Renal cortex interstitium (tissue), 11 donors: ENCODE data around the gene FLVCR1. TPM values are rescaled to one million over a fixed set of nuclear protein-coding genes. Genes with fewer than 3 reads are reported as not detected.
"Not testable (repeated sequence)": the region's sequence is repeated elsewhere in the genome, so short reads cannot be mapped to it uniquely, and the experiment has no call there.

Experiments
- DNase-seq, 11 donors: peaks; one replicate each; pipeline ENCODE4 v3.0.0-alpha.2; 2013; ENCODE audit warnings: low read depth in 9 of 11, low spot score in 4 of 11; ENCODE audit errors: extremely low read depth in 1 of 11
- polyA plus RNA-seq, 3 donors: library from polyadenylated mRNA; unstranded; fragments of 120-200 nt; gene quantifications; one replicate each; pipeline ENCODE4 v1.2.1, GENCODE V29; 2013; ENCODE audit not compliant: insufficient read length in 3 of 3

The FLVCR1 gene
- polyA plus RNA-seq, 3 donors: 19.7 to 32.2 (median 31.7) TPM

GRCh38 chr1:212908071-212908470, 50.0 kb downstream of the FLVCR1 start:
- not testable (repeated sequence) for DNase-seq

- DNase-seq: no peak
Measured at GRCh38 chr1:212908971-212909370, 50.9 kb downstream of the FLVCR1 start.

GRCh38 chr1:212909652-212910063, 51.6 kb downstream of the FLVCR1 start:
- no peak for DNase-seq

GRCh38 chr1:212910213-212910612, 52.1 kb downstream of the FLVCR1 start:
- DNase-seq: not testable (repeated sequence)

- DNase-seq: not testable (repeated sequence)
Measured at GRCh38 chr1:212913638-212914037, 55.6 kb downstream of the FLVCR1 start.

- not testable (repeated sequence) for DNase-seq
Measured at GRCh38 chr1:212914110-212914509, 56.0 kb downstream of the FLVCR1 start.

- no peak for DNase-seq
Measured at GRCh38 chr1:212914789-212915188, 56.7 kb downstream of the FLVCR1 start.

GRCh38 chr1:212915245-212916091, 57.4 kb downstream of the FLVCR1 start:
- peak in 8 of 11 donors; percentile 39 to 66 (median 53) for DNase-seq

GRCh38 chr1:212916481-212917133, 58.5 kb downstream of the FLVCR1 start:
- DNase-seq: peak in 4 of 11 donors; percentile 25 to 61 (median 40)

GRCh38 chr1:212917134-212917485, 59.0 kb downstream of the FLVCR1 start:
- no peak for DNase-seq

- DNase-seq: no peak
Measured at GRCh38 chr1:212917858-212918257, 59.8 kb downstream of the FLVCR1 start.

- DNase-seq: no peak
Measured at GRCh38 chr1:212918824-212919223, 60.7 kb downstream of the FLVCR1 start.

- no peak for DNase-seq
Measured at GRCh38 chr1:212920246-212920645, 62.2 kb downstream of the FLVCR1 start.

- DNase-seq: no peak
Measured at GRCh38 chr1:212920896-212921295, 62.8 kb downstream of the FLVCR1 start.

GRCh38 chr1:212922016-212922415, 63.9 kb downstream of the FLVCR1 start:
- no peak for DNase-seq

- DNase-seq: no peak
Measured at GRCh38 chr1:212926372-212926771, 68.3 kb downstream of the FLVCR1 start.

- DNase-seq: no peak
Measured at GRCh38 chr1:212928323-212929291, 70.5 kb downstream of the FLVCR1 start.

- DNase-seq: no peak
Measured at GRCh38 chr1:212930986-212931678, 73.1 kb downstream of the FLVCR1 start.
